A549 treated with AZD2906 at 1 μM for 4 hours (cell line): ENCODE results near the gene RNASE8. TPM values are rescaled to one million over a fixed set of nuclear protein-coding genes. Genes with fewer than 3 reads are reported as not detected.

Experiments
- total RNA-seq: library from RNA; stranded (reverse); fragments of 200-300 nt; extraction: Qiagen RNA extraction; gene quantifications from 5 replicates; pipeline ENCODE4 v1.2.3, GENCODE V29; 2022

Gene RNASE8
- total RNA-seq = not detected in 5 replicates

GRCh38 chr14:21057803-21058675 lies at the start of gene RNASE8:
Gene RNASE8 (plus strand): TSS chr14:21057822. CDS start chr14:21057893, 71 bp downstream.

GRCh38 chr14:21024585-21025370 lies 32.8 kb upstream of the RNASE8 start, which contains the start of gene NDRG2:
Gene NDRG2 (minus strand): TSS chr14:21025061. CDS start chr14:21023315, 1,746 bp downstream.

GRCh38 chr14:21029917-21030316 lies 27.7 kb upstream of the RNASE8 start, which contains the start of gene TPPP2:
Gene TPPP2 (plus strand): TSS chr14:21030217. CDS start chr14:21030582, 365 bp downstream.

GRCh38 chr14:21034707-21035106 lies 22.9 kb upstream of the RNASE8 start, which contains the start of gene RNASE13:
Gene RNASE13 (minus strand): TSS chr14:21034807. CDS start chr14:21034288, 519 bp downstream.

GRCh38 chr14:21041676-21042433 lies 15.8 kb upstream of the RNASE8 start, which contains the start of gene RNASE7:
Gene RNASE7 (plus strand): TSS chr14:21042362. CDS start chr14:21042993, 631 bp downstream.

GRCh38 chr14:21070083-21070609 lies 12.5 kb downstream of the RNASE8 start, which contains the start of gene ARHGEF40:
Gene ARHGEF40 (plus strand): TSS chr14:21070304. CDS start chr14:21070397, 93 bp downstream.

GRCh38 chr14:21098076-21098891 lies 40.7 kb downstream of the RNASE8 start, which contains the start of gene ZNF219:
Gene ZNF219 (minus strand): TSS chr14:21098655. CDS start chr14:21093591, 5,064 bp downstream.

GRCh38 chr14:21100931-21101330 lies 43.3 kb downstream of the RNASE8 start, which contains the start of gene TMEM253:
Gene TMEM253 (plus strand): TSS chr14:21101066. CDS start chr14:21101344, 278 bp downstream.

Other genes with a start within 250 kb of the RNASE8 start
- not detected in 5 replicates for gene RNASE3, start 166.4 kb upstream of the RNASE8 start, total RNA-seq
- not detected in 5 replicates for gene RNASE2, start 102.3 kb upstream of the RNASE8 start, total RNA-seq
- gene METTL17, start 67.8 kb upstream of the RNASE8 start, total RNA-seq = 67.6 to 74.8 TPM (median 70.6 TPM) in 5 replicates
- gene SLC39A2, start 58.5 kb upstream of the RNASE8 start, total RNA-seq = 0.05 TPM in 1 of 5 replicates, not detected in the others
- gene NDRG2, start 32.8 kb upstream of the RNASE8 start, total RNA-seq = 2.5 to 3.8 TPM (median 2.6 TPM) in 5 replicates
- not detected in 5 replicates for gene TPPP2, start 27.6 kb upstream of the RNASE8 start, total RNA-seq
- gene RNASE13, start 23.0 kb upstream of the RNASE8 start, total RNA-seq = not detected in 5 replicates
- gene RNASE7, start 15.5 kb upstream of the RNASE8 start, total RNA-seq = not detected in 5 replicates
- gene ARHGEF40, start 12.5 kb downstream of the RNASE8 start, total RNA-seq = 7.0 to 10.6 TPM (median 8.9 TPM) in 5 replicates
- 18.0 to 29.6 TPM (median 28.1 TPM) in 5 replicates for gene ZNF219, start 40.8 kb downstream of the RNASE8 start, total RNA-seq
- gene TMEM253, start 43.2 kb downstream of the RNASE8 start, total RNA-seq = 0.44 to 1.1 TPM (median 0.65 TPM) in 5 replicates
- gene OR5AU1, start 98.2 kb downstream of the RNASE8 start, total RNA-seq = not detected in 5 replicates
- 730 to 1,057 TPM (median 765 TPM) in 5 replicates for gene HNRNPC, start 211.6 kb downstream of the RNASE8 start, total RNA-seq
- 0.10 to 0.31 TPM (median 0.18 TPM) in 5 replicates for gene RPGRIP1, start 222.3 kb downstream of the RNASE8 start, total RNA-seq